Measurements from ENCODE around the gene NEMP1. TPM values are rescaled to one million over a fixed set of nuclear protein-coding genes. Genes with fewer than 3 reads are reported as not detected.

NEMP1 gene
- total RNA-seq, 1 experiment from 2014 or later = 18.0 TPM

DNA sequence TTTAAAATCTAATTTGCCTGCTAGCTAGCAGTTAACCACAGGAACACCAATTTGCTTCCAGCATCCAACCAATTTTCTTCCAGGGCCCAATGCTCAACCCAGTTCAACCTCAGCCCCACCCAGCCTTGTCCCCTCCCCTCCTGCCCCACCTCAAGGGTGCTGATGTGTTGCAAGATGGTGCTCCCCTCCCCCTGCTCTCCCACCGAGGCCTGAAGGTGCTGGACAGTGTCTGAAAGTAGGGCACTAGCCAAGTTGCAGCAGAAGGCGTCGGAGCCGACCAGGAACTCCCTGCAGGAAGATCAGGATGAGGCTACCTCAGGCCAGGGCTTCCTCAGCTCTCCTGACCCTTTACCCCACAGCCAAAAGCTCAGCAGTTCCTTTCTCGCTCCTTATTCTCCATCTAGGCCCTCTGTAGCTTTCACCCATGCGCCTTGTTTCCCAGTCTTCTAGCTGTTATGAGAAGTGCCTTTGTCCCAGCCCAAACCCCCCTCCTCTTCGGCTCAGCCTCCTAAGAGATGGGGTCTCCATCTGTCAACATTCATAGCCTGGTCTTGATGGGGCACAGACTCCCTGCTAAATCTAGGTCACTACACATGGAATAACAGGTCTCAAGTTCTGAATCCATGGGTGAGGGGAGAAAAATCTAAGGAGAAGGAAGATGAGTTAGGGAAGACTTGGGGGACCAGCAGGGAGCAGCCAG, 29.0 kb upstream of the NEMP1 start:
- DNase-seq (ENCODE audit: low spot score) = no peak

DNA sequence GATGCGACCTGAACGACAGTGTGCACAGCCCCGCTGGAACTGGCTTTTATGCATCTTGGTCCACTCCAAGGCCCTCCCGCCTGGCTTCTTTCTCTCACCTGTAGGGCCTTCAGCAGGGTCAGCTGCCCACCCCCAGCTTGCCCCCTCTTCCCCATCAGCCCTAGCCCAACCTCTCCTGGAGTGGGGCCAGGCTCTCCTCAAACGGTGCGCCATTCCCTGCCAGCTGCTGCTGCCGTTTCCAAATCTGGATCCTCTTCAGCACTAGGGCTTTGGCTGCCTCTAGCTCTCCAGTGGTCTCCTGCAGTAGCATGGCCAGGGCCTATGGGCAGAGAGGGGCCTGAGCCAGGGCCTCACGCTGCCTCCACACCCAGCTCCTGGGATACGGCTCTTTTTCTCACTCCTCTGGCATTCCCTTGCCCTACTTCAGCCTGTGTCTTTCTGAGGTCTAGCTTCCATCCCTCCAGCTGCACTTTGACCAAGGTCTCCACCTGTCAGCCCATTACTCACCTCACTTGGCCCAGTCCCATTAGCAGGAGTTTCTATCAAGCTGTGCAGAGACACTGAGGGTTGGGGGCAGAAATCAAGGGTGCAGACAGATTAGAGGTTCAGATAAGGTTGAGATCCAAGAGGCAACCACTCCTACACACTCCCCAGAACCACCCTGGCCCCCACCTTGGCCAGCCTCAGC, 27.6 kb upstream of the NEMP1 start:
- DNase-seq (ENCODE audit: low spot score) = no peak

DNA sequence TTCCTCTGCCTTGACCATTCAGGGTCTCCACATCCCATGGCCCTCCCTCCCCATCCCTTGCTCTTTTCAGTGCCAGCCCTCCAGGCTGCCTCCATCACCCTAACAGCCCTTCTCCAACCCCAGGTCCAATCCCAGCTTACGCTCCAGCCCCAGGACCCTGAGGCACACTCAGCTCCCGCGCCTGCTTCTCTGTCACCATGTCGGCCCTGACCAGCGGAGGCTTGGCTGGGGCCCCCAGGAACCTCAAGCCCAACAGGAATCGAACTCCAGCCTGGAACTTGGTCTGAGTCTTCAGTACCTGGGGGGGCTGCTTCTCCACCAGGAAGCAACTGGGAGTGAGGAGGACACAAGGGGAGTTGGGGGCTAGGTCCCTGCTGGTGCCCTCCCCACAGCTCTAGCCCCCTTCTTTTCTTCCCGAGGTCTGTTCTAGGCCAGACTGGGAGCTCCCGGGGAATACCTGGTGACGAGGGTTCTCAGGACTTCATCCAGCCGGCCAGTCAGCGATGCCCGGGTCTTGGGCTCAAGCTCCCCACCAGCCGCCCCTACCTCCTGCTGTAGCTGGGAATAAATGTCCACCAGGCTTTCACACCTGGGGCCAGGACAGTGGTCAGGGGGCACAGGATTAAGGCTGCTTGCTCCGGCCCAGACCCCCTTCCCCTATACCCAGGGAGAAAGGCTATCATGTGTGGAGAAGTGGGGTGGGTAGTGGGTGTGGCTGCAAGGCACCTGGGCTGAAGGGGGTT, 26.6 kb upstream of the NEMP1 start:
- DNase-seq (ENCODE audit: low spot score) = no peak

DNA sequence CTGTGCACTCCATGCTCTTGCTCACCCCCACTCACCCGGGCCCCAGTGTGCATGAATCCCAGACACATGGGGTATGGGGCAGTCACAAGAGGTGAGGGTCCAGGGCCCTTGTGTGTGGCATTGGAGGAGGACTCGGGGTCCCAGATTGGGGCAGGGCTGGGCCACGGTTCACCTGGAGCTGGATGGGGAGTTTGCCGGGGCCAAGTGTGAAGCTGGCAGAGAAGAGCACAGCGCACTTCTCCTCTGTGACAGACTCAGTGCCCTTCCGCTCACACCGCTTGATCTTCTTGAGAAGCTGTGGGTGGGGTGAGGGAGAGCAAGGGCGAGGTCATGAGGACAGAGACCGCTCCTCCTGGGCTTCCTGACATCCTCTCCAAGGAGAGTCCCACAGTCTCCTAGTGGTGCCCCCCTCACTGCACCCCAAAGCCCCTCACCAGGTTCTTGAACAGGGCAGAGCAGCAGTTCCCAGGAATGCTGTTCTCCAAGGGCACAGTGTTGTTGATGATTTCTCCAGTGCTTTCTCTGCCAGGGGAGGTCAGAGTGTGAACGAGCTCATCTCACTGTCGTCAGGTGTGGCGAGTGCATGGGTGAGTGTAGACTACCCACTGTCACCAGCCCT, 25.8 kb upstream of the NEMP1 start:
- DNase-seq (ENCODE audit: low spot score) = no peak

DNA sequence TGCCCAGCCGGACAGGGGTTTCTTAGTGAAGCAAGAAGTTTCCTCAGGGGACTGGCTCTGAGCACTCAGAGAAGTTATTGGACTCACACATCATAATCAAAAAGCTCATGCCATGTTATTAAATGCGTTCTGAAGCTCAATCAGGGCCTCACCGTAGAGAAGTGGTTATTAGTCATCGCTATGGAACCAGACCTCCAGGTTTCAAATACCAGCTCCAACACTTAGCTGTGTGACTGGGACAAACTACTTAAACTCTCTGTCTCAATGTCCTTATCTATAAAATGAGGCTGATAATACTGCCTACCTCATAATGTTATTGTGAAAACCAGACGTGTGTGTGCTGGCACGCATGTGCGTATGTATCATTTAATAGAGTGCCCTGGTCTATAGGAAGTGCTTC, 25.3 kb upstream of the NEMP1 start:
- no peak for DNase-seq (ENCODE audit: low spot score)

DNA sequence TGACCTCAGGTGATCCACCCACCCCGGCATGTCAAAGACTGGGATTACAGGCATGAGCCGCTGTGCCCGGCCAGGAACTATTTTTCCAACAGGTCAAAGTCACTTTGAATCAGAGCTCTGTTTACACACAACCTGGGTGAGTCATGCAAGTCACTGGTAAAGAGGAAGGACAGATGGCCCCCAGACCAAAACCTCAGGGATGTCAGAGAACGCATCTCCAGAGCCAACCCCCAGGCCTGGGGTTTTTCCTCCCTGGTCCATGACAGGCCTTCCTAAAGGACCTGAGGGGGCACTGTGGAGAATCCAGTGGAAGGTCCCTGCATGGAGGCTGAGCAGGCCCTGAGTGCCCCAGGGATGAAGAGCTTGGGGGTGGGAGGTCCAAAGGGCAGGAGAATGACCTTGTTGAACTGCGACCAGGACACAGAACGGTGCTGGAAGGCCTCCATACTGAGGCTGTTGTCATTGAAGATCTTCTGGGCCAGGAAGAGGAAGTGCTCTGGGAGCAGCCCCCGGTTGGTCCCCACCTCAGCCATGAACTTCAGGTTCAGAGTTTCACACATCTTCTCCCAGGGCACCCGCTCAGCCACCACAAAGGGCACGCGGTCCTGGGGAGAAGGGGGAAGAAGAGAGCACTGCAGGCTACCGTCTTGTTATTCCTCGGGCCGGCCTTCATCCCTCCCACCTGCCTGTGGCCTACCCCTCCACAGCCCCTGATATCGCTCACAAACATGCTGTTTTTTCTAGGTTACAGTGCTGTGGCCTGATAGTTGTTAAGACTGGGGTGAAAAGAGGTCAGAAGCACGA, 23.5 kb upstream of the NEMP1 start:
- no peak for DNase-seq (ENCODE audit: low spot score)

DNA sequence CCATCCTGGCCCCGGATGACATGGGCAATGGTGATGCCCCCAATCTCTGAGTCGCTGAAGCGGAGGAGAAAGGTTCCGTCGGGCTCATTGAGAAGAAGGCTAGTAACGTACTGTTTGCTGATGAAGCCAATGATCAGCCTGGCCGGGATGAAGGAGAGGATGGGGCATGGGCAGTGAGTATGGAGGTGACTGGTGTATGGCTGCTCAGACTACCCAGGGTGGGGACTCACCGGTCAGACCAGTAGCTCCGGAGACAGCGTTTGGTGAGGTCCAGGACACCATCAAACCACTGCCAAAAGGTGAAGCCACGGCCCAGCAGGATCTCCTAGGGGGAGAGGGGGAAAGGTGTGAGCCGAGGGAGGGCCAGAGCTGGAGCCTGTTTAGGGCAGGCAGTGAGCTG, 21.2 kb upstream of the NEMP1 start:
- no peak for DNase-seq (ENCODE audit: low spot score)

DNA sequence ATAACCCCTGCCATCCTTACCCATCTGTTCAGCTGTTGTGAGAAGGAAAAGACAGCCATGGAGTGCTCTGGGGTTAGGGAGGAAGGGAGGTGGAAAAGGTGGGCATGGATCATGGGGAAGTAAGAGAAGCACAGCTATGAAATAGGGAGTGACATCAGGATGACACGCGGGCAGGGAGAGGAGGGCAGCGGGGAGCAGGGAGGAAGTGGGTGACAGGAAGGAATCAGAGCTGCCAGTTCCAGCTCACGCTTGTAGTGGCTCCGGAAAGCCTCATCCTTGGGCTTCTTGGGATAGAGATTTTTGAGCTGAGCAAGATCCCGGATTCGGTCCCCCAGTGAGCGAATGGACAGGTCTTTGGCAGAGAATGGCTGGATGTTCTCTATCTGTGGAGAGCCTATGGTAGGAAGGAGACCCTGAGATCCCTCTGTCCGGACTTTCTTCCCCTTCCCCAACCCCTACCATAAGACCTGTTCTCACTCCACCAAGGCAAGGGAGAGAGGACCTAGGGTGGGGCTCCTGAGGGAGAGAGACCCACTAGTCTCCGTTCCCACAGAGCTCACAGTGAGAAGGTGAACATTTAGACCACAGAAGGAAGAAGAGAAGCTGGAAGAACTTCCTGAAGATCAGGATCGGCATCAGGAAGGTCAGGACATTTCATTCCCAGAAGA, 20.6 kb upstream of the NEMP1 start:
- no peak for DNase-seq (ENCODE audit: low spot score)

DNA sequence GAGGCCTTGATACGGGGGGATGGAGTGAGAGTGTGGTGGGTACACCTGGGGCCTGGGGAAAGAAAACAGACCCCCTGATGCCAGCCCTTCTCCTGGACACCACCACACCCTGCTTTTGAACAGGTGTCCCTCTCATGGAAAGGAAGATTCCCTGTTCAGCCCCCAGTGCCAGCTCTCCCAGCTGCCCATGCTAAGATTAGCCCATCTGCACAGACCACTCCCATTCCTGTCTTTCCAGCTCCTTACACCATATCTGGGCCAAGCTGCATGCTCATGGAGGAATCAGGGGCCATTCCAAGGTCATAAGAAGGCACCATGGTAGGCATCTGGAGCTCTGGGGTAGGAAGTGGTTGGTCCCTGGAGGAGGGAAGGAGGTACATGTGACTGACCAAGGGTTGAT, 20.0 kb upstream of the NEMP1 start:
- no peak for DNase-seq (ENCODE audit: low spot score)

DNA sequence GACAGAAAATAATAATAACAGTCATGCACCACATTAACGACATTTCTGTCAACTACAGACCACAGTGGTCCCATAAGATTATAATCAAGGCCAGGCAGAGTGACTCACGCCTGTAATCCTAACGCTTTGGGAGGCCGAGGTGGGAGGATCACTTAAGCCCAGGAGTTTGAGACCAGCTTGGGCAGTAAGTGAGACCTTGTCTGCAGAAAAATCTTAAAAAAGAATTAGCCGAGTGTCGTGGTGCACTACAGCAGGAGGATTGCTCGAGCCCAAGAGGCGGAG, 18.9 kb upstream of the NEMP1 start:
- no peak for DNase-seq (ENCODE audit: low spot score)

DNA sequence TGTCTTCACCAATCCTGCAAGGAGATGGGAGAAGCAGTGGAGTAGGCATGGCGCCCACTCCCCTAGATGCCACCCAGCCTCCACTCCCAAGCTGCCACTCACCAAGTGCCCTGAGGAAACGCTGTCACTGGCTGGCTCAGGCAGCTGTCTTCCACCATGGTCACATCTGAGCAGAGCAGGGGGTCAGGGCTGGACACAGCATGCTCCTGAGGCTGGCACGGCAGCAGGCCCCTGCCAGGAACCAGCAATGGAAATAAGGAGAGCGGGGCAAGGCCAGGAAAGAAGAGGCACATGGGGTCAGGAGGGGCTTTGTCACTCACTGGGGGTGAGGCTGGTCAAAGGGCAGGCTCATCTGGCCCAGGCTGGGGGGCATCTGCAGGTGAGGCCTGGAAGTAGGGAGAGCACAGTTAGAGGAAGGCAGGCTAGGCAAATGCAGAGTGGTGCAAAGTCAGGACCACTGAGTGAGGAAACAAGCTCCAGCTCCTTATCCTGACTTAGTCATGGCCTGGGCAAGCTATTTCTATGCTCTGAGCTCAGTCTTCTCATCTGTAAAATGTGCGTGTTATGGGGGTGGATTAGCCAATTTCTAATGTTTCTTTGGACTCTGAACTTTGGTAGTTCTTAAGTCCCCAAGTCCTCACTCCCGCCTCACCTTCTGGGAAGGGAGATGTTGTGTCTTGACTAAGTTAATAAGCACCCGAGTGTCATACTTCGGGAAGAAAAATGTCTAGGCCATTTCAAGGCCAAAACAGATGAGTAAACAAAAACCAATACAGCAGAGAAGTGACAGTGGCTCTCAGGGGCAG, 18.4 kb upstream of the NEMP1 start:
- no peak for DNase-seq (ENCODE audit: low spot score)

DNA sequence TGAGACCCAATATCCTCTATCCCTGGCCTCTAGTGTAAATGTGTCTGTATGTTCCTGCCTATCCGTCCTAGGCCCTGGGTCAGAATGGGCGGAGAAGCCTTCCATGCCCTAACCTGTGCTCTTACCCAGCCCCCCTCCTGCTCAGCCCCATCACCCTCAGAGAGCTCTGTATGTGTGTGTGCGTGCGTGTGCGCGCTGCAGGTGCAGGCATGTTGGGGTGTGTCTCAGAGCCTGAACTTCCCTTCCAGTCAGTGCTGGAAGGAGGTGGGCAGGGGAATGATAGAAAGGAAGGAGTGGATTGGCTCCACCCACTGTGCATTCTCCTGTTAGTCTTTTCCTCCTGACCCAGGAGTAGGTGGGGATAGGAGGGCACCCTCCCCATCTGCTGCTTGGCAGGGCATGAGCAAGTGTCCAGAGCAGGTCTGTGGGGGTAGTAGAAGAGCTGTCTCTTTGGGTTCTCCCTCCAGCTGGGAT, 17.5 kb upstream of the NEMP1 start:
- peak; percentile 13 for DNase-seq (ENCODE audit: low spot score)

DNA sequence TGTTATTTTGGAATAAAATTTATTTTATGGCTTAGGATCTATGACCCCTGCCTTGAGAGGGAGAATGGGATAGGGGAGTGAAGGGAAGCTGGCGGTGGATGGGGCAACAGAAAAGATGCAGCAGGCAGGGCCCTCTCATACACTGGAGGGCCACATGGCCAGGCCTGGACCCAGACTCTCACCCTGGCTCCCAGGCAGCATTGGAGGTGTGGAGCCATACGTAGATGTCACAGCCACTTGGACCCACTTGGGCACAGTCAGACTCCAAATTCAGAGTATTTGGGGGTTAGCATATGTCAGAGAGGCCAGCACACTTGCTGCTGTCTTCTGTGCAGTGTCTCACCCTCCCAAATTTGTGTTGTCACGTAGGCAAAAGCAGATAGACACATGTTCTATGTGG, 16.8 kb upstream of the NEMP1 start:
- no peak for DNase-seq (ENCODE audit: low spot score)

DNA sequence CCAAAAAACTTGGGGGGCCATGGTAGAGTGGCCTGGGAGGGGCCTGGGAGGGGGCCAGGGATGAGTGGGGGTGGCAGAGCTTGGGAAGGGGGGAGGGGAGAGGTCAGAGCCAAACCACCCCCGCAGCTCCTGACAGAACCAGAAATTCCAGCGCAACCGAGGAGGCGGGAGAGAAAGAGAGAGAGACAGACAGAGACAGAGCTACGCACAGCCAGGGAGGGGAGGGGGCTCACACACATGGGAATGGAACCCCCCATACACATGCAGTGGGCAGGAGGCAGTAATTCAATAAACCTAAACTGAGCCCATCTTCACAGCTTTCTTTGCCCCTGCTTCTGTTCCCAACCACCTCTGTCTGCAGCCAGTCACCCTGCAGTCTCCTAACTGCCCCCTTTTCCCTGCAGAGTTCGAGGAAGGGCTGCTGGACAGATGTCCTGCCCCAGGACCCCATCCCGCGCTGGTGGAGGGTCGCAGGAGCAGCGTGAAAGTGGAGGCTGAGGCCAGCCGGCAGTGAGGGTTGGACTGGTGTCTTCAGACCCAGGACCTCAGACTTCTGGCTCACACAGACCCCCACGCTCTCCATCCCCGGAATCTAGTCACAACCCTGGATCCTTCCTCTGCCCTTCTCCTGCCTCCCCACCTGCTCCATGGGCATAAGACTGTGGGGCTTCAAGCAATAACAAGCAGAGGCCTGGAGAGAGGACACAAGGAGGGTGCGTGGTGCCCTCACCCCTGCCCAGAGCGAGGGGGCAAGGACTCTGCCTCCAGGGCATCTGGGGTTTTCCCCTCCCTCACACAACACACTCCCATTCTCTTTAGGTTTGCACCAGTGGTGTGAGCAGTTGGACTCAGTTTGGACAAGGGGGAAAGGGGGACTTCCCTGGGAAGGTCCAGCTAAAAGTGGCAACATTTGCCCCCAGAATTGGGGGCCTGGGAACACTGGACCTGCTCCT, 15.9 kb upstream of the NEMP1 start:
- no peak for DNase-seq (ENCODE audit: low spot score)

DNA sequence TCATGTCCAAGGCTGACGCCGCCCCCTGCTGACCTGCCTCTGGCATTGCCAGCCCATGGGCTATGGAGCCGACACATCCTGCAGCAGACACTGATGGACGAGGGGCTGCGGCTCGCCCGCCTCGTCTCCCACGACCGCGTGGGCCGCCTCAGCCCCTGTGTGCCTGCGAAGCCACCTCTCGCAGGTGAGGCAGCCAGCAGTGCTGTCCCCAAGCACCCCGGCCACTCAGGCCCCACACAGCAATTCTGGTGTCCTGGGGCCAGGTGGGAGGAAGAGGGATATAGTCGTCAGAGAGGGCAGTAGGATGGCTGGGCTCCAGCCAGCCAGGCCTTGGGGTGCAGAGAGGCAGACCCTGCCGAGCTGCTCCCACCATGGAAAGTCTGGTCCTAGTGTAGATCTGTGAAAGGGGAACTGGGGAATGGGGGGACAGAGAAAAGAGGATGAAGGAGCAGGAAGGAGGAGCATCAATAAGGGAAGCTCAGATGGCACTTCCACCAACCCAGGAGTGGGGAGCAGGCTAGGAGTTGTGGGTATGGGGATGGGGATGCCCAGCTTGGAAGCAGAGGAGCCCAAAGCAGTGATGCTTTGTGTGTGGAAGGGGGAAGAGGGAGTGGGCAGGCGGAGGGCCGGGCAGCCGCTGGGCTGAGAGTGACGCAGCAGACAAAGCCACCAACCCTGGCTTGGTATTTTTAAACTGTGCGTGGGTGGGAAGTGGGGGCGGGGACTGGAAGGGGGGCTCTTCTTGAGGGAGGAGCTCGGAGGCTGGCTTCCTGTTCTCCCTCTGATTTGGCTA, 15.0 kb upstream of the NEMP1 start:
- DNase-seq (ENCODE audit: low spot score) = peak; percentile 22

DNA sequence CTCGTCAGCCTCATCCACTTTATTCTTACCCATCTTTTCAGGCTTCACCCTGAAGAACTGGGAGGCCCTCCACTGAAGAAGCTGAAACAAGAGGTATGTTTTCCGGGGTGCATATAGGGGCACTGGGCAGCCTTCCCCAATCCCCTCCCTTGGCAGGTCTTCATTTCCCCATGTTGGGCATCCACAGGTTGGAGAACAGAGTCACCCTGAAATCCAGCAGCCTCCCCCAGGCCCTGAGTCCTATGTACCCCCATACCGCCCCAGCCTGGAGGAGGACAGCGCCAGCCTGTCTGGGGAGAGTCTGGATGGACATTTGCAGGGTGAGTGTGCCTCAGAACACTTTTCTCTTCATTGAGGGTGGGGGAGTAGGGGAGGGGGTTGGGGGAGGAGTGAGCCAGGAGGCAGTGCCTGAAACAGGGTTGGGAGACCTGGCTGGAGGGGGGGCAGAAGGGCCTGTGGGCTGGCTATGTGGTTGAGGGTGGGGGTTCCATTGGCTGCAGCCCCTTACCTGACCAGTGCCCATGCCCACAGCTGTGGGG, 14.4 kb upstream of the NEMP1 start:
- no peak for DNase-seq (ENCODE audit: low spot score)

DNA sequence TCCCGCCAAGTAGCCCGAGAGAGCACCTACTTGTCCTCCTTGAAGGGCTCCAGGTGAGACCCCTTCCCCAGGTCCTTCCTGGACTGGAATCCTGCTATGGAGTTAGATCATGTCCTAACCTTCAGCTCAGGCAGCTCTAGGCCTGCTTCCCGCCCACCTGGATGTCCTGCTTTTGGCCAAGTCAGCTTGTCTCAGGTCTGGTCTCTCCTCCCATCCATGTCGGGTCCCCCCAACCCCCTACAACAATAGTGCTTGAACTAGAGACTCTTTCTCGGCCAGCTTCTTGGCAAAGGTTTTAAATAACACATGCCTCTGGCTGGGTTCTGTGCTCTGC, 13.9 kb upstream of the NEMP1 start:
- peak; percentile 2 for DNase-seq (ENCODE audit: low spot score)
